HL-60 (cell line): Measurements from ENCODE around the gene ST6GAL1.

ENCODE experiments used
- POLR2AphosphoS5 ChIP-seq: IDR thresholded peaks from 2 replicates; pipeline ENCODE4 v1.6.1; 2012; ENCODE audit warnings: low read depth
- TF ChIP-seq, protein P1 (sequence below): IDR thresholded peaks from one replicate; pipeline ENCODE4 v1.5.1; 2011; ENCODE audit warnings: low read length, control low read depth, inconsistent platforms; ENCODE audit not compliant: insufficient read depth
- TF ChIP-seq, protein P2 (sequence below): IDR thresholded peaks from 2 replicates; pipeline ENCODE4 v1.6.1; 2012; ENCODE audit warnings: low read depth; ENCODE audit not compliant: insufficient replicate concordance

- TF ChIP-seq, protein P1, sequence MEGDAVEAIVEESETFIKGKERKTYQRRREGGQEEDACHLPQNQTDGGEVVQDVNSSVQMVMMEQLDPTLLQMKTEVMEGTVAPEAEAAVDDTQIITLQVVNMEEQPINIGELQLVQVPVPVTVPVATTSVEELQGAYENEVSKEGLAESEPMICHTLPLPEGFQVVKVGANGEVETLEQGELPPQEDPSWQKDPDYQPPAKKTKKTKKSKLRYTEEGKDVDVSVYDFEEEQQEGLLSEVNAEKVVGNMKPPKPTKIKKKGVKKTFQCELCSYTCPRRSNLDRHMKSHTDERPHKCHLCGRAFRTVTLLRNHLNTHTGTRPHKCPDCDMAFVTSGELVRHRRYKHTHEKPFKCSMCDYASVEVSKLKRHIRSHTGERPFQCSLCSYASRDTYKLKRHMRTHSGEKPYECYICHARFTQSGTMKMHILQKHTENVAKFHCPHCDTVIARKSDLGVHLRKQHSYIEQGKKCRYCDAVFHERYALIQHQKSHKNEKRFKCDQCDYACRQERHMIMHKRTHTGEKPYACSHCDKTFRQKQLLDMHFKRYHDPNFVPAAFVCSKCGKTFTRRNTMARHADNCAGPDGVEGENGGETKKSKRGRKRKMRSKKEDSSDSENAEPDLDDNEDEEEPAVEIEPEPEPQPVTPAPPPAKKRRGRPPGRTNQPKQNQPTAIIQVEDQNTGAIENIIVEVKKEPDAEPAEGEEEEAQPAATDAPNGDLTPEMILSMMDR = no peak
- no peak for TF ChIP-seq POLR2AphosphoS5
- TF ChIP-seq, protein P2, sequence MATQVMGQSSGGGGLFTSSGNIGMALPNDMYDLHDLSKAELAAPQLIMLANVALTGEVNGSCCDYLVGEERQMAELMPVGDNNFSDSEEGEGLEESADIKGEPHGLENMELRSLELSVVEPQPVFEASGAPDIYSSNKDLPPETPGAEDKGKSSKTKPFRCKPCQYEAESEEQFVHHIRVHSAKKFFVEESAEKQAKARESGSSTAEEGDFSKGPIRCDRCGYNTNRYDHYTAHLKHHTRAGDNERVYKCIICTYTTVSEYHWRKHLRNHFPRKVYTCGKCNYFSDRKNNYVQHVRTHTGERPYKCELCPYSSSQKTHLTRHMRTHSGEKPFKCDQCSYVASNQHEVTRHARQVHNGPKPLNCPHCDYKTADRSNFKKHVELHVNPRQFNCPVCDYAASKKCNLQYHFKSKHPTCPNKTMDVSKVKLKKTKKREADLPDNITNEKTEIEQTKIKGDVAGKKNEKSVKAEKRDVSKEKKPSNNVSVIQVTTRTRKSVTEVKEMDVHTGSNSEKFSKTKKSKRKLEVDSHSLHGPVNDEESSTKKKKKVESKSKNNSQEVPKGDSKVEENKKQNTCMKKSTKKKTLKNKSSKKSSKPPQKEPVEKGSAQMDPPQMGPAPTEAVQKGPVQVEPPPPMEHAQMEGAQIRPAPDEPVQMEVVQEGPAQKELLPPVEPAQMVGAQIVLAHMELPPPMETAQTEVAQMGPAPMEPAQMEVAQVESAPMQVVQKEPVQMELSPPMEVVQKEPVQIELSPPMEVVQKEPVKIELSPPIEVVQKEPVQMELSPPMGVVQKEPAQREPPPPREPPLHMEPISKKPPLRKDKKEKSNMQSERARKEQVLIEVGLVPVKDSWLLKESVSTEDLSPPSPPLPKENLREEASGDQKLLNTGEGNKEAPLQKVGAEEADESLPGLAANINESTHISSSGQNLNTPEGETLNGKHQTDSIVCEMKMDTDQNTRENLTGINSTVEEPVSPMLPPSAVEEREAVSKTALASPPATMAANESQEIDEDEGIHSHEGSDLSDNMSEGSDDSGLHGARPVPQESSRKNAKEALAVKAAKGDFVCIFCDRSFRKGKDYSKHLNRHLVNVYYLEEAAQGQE = no peak
Observed at GRCh38 chr3:187000711-187001151, 70.4 kb downstream of the ST6GAL1 start.
